Measurements from ENCODE around the gene RBMS1. TPM values are rescaled to one million over a fixed set of nuclear protein-coding genes. Genes with fewer than 3 reads are reported as not detected.
A peak's percentile ranks its signal among the peaks of the same experiment; 100 is the strongest.

RBMS1 gene
- total and polyA plus RNA-seq, 4 donors = 7.9 to 23.5 (median 15.5) TPM

- Histone ChIP-seq H3K9me3 (ENCODE audit: control insufficient read depth in 4 of 4, low read length in 3 of 4) (no peaks in the 10 kb centered on the region), H3K27ac (ENCODE audit: low read depth in 1 of 2, low read length in 2 of 2) (no peak overlapping the region), H3K27me3 (ENCODE audit: control insufficient read depth in 4 of 4, insufficient read depth in 4 of 4, low read length in 3 of 4) (no peaks in the 10 kb centered on the region), H3K4me3 (ENCODE audit: low read depth in 1 of 3, low read length in 3 of 3) (no peak overlapping the region), H3K4me1 (ENCODE audit: control insufficient read depth in 4 of 4, insufficient read depth in 4 of 4, low read length in 3 of 4) (peaks cover 2 to 19% (median 12%) of the 10 kb centered on the region in 4 donors), H3K36me3 (ENCODE audit: control insufficient read depth in 4 of 4, insufficient read depth in 3 of 4, low read depth in 1 of 4, low read length in 3 of 4) (no peaks in the 10 kb centered on the region), H3K9ac (ENCODE audit: low read depth in 1 of 2, low read length in 2 of 2) (no peak overlapping the region)
- TF ChIP-seq FOXA1 (IDR thresholded peaks at IDR 0.05) (no peak), EGR1 (IDR thresholded peaks at IDR 0.05; ENCODE audit: low read depth in 2 of 2) (no peak), GABPA (IDR thresholded peaks at IDR 0.05 in 1 of 2, conservative IDR thresholded peaks at IDR 0.05 in 1 of 2) (no peak), SP1 (IDR thresholded peaks at IDR 0.05) (no peak), NR2F2 (IDR thresholded peaks at IDR 0.05) (no peak), JUND (IDR thresholded peaks at IDR 0.05) (no peak), ATF3 (IDR thresholded peaks at IDR 0.05) (no peak), YY1 (IDR thresholded peaks at IDR 0.05) (no peak), RAD21 (IDR thresholded peaks at IDR 0.05) (no peak), FOXA2 (IDR thresholded peaks at IDR 0.05) (no peak), CTCF (IDR thresholded peaks at IDR 0.05; ENCODE audit: low read depth, low read length, missing input control) (no peak), HNF4A (conservative IDR thresholded peaks at IDR 0.05) (no peak)
- no peak for DNase-seq (ENCODE audit: low spot score)
- WGBS = 93% methylated on average over 2 of the region's 2 CpGs
Observed at GRCh38 chr2:160464017-160464416, 29.6 kb downstream of the RBMS1 start.

- peaks cover 2 to 21% (median 12%) of the 10 kb centered on the region in 4 donors for H3K4me1 ChIP-seq (ENCODE audit: control insufficient read depth in 4 of 4, insufficient read depth in 4 of 4, low read length in 3 of 4)
- no peaks in the 10 kb centered on the region for H3K36me3 ChIP-seq (ENCODE audit: control insufficient read depth in 4 of 4, insufficient read depth in 3 of 4, low read depth in 1 of 4, low read length in 3 of 4)
- H3K27ac ChIP-seq (ENCODE audit: low read depth in 1 of 2, low read length in 2 of 2) = no peak overlapping the region
- H3K9ac ChIP-seq (ENCODE audit: low read depth in 1 of 2, low read length in 2 of 2) = no peak overlapping the region
- H3K4me3 ChIP-seq (ENCODE audit: low read depth in 1 of 3, low read length in 3 of 3) = no peak overlapping the region
- WGBS = 96% methylated on average over 9 of the region's 9 CpGs
- no peaks in the 10 kb centered on the region for H3K9me3 ChIP-seq (ENCODE audit: control insufficient read depth in 4 of 4, low read length in 3 of 4)
- DNase-seq (ENCODE audit: low spot score) = no peak
- no peak for TF ChIP-seq GABPA (IDR thresholded peaks at IDR 0.05 in 1 of 2, conservative IDR thresholded peaks at IDR 0.05 in 1 of 2)
- no peak for TF ChIP-seq CTCF (IDR thresholded peaks at IDR 0.05; ENCODE audit: low read depth, low read length, missing input control)
- TF ChIP-seq EGR1 (IDR thresholded peaks at IDR 0.05; ENCODE audit: low read depth in 2 of 2) = no peak
- H3K27me3 ChIP-seq (ENCODE audit: control insufficient read depth in 4 of 4, insufficient read depth in 4 of 4, low read length in 3 of 4) = no peaks in the 10 kb centered on the region
Observed at GRCh38 chr2:160463245-160463644, 30.4 kb downstream of the RBMS1 start.

GRCh38 chr2:160460333-160460731 is 33.3 kb downstream of the RBMS1 start:
- Histone ChIP-seq H3K27me3 (ENCODE audit: control insufficient read depth in 4 of 4, insufficient read depth in 4 of 4, low read length in 3 of 4) (no peaks in the 10 kb centered on the region), H3K4me1 (ENCODE audit: control insufficient read depth in 4 of 4, insufficient read depth in 4 of 4, low read length in 3 of 4) (peaks cover 3 to 35% (median 24%) of the 10 kb centered on the region in 4 donors), H3K27ac (ENCODE audit: low read depth in 1 of 2, low read length in 2 of 2) (no peak overlapping the region), H3K36me3 (ENCODE audit: control insufficient read depth in 4 of 4, insufficient read depth in 3 of 4, low read depth in 1 of 4, low read length in 3 of 4) (no peaks in the 10 kb centered on the region), H3K9ac (ENCODE audit: low read depth in 1 of 2, low read length in 2 of 2) (no peak overlapping the region), H3K4me3 (ENCODE audit: low read depth in 1 of 3, low read length in 3 of 3) (no peak overlapping the region), H3K9me3 (ENCODE audit: control insufficient read depth in 4 of 4, low read length in 3 of 4) (no peaks in the 10 kb centered on the region)
- no peak for DNase-seq (ENCODE audit: low spot score)
- no peak for TF ChIP-seq FOXA2 (IDR thresholded peaks at IDR 0.05)
- TF ChIP-seq HNF4A (conservative IDR thresholded peaks at IDR 0.05) = no peak
- no peak for TF ChIP-seq FOXA1 (IDR thresholded peaks at IDR 0.05)
- peak; percentile 31 for TF ChIP-seq SP1 (IDR thresholded peaks at IDR 0.05)
- TF ChIP-seq NR2F2 (IDR thresholded peaks at IDR 0.05) = peak; percentile 56
- no peak for TF ChIP-seq TAF1 (conservative IDR thresholded peaks at IDR 0.05)
- TF ChIP-seq YY1 (IDR thresholded peaks at IDR 0.05) = no peak
- TF ChIP-seq GABPA (IDR thresholded peaks at IDR 0.05 in 1 of 2, conservative IDR thresholded peaks at IDR 0.05 in 1 of 2) = no peak
- no peak for TF ChIP-seq ATF3 (IDR thresholded peaks at IDR 0.05)
- peak; percentile 36 to 70 for TF ChIP-seq RXRA (IDR thresholded peaks at IDR 0.05)
- no peak for TF ChIP-seq RAD21 (IDR thresholded peaks at IDR 0.05)
- 42% methylated on average over 4 of the region's 4 CpGs for WGBS
